MCF 10A (cell line): ENCODE data around the gene BRAF. TPM values are rescaled to one million over a fixed set of nuclear protein-coding genes. Genes with fewer than 3 reads are reported as not detected.

Experiments
- BruUV-seq: library from RNA; stranded (reverse); fragments of 400-500 nt; replicated peaks from 2 replicates; lab custom pipeline; 2021; lab: Mats Ljungman, UMichigan
- CTCF ChIA-PET: fragments of 300-600 bp; sonication (Branson Sonifier 250); formaldehyde crosslinking; extraction: SDS; loops from one replicate; lab custom pipeline; 2021; ENCODE audit warnings: antibody characterized with exemption, inconsistent platforms; lab: Yijun Ruan, JAX
- POLR2A ChIA-PET: fragments of 300-600, 350-650 bp; sonication (Branson Sonifier 250); formaldehyde crosslinking; extraction: SDS; loops from one replicate; lab custom pipeline; 2020; ENCODE audit warnings: antibody characterized with exemption, inconsistent platforms; lab: Yijun Ruan, JAX
- DNase-seq: peaks from one replicate; pipeline ENCODE4 v3.0.0-alpha.2; 2018; ENCODE audit not compliant: unreplicated experiment
- H3K27ac Mint-ChIP-seq: one replicate; pipeline ENCODE4 v1.8.0; 2022; ENCODE audit warnings: mild to moderate bottlenecking, low read depth, mixed read lengths; ENCODE audit not compliant: unreplicated experiment
- H3K27me3 Mint-ChIP-seq: one replicate; pipeline ENCODE4 v1.8.0; 2022; ENCODE audit warnings: mixed read lengths; ENCODE audit not compliant: insufficient read depth, unreplicated experiment
- H3K36me3 Mint-ChIP-seq: one replicate; pipeline ENCODE4 v1.8.0; 2022; ENCODE audit warnings: mild to moderate bottlenecking, moderate library complexity, mixed read lengths; ENCODE audit not compliant: insufficient read depth, unreplicated experiment
- H3K4me1 Mint-ChIP-seq: one replicate; pipeline ENCODE4 v1.8.0; 2022; ENCODE audit warnings: mixed read lengths; ENCODE audit not compliant: insufficient read depth, unreplicated experiment
- H3K4me3 Mint-ChIP-seq: one replicate; pipeline ENCODE4 v1.8.0; 2022; ENCODE audit warnings: mild to moderate bottlenecking, moderate library complexity, mixed read lengths; ENCODE audit not compliant: unreplicated experiment
- H3K9me3 Mint-ChIP-seq: one replicate; pipeline ENCODE4 v1.8.0; 2022; ENCODE audit warnings: mixed read lengths; ENCODE audit not compliant: unreplicated experiment
- CTCF ChIP-seq: fragments of 200-600 bp; IDR thresholded peaks from one replicate; pipeline ENCODE4 v1.8.0; 2022; ENCODE audit warnings: antibody characterized with exemption, mild to moderate bottlenecking; ENCODE audit not compliant: unreplicated experiment
- intact Hi-C: fragments of 100-400 bp; cut with micrococcal nuclease; formaldehyde crosslinking; loops from 2 replicates; pipeline ENCODE4 v1.14.1; 2022
- total RNA-seq: library from RNA; stranded (reverse); gene quantifications from 2 replicates; pipeline ENCODE4 v1.2.3, GENCODE V29; 2022

BRAF gene
- total RNA-seq, 1 experiment from 2014 or later = 33.7 TPM

DNA sequence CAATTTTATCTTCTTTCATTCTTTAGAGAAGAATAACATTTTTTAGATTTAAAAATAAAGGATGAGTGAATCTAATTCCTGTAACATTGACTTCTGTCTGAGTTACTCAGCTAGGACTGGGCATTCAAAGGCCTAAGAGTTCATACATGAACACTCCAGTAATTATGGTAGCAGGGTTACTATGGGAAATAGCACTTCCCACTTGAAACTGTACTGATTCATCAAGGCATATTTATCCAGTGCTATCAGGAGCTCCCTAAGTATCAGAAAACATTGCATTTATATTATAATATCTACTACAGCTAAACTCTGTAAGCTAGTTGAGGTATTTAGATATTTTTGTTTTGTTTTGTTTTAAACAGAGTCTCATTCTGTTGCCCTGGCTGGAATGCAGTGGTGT lies 186.4 kb downstream of the BRAF start:
- no peaks in the 10 kb centered on the region for H3K27me3 Mint-ChIP-seq
- ChIA-PET CTCF (interaction anchor here (0.6 to 0.9 kb wide), 2 partner anchors 245 to 558 kb away, joined by 3 to 4 read pairs; no protein-coding TSS in a partner anchor), POLR2A (no interaction called here)
- H3K36me3 Mint-ChIP-seq = peaks cover 24% of the 10 kb centered on the region
- no TSS peak for BruUV-seq
- no peak overlapping the region for H3K4me3 Mint-ChIP-seq
- no peaks in the 10 kb centered on the region for H3K4me1 Mint-ChIP-seq
- no peak overlapping the region for H3K27ac Mint-ChIP-seq
- no peak for DNase-seq
- no peak for TF ChIP-seq CTCF
- H3K9me3 Mint-ChIP-seq = no peaks in the 10 kb centered on the region
- intact Hi-C loops = no loop called here

- Mint-ChIP-seq H3K4me1 (no peaks in the 10 kb centered on the region), H3K27ac (no peak overlapping the region), H3K27me3 (no peaks in the 10 kb centered on the region), H3K9me3 (no peaks in the 10 kb centered on the region), H3K4me3 (no peak overlapping the region), H3K36me3 (peaks cover 24% of the 10 kb centered on the region)
- no TSS peak for BruUV-seq
- no peak for TF ChIP-seq CTCF
- intact Hi-C loops = no loop called here
- POLR2A ChIA-PET = no interaction called here
- DNase-seq = no peak
- CTCF ChIA-PET = interaction anchor here (0.6 to 1.2 kb wide), 2 partner anchors 8 to 148 kb away, joined by 3 read pairs; no protein-coding TSS in a partner anchor
Measured at GRCh38 chr7:140734729-140735128, 190.0 kb downstream of the BRAF start.

- no peak overlapping the region for H3K27ac Mint-ChIP-seq
Measured at GRCh38 chr7:140734096-140734495, 190.6 kb downstream of the BRAF start.

DNA sequence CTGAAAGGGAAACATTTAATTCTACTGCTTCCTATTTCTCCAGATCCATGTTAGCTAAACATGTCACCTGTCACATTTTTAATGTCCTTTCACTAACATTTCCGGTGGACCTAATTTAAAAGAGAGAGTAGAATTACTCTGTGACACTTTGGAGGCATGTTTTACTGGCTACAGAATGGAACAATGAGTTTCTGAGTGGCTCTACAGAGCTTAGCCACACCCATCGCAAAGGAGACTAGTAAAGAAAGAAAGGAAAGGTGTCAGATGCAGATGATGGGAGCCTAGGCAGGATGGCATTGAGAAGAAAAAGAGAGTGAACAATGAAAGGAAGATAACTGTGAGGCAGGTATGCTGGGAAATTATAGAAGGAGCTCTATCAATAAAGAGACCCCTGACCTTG lies 192.3 kb downstream of the BRAF start:
- ChIA-PET CTCF (interaction anchor here (0.8 kb wide), 1 partner anchor 10 kb away, joined by 3 read pairs; no protein-coding TSS in a partner anchor), POLR2A (interaction anchor here (0.7 kb wide), 1 partner anchor 10 kb away, joined by 3 read pairs; no protein-coding TSS in a partner anchor)
- Mint-ChIP-seq H3K27ac (no peak overlapping the region), H3K9me3 (no peaks in the 10 kb centered on the region), H3K27me3 (no peaks in the 10 kb centered on the region), H3K4me1 (no peaks in the 10 kb centered on the region), H3K36me3 (peaks cover 20% of the 10 kb centered on the region), H3K4me3 (no peak overlapping the region)
- intact Hi-C loops = no loop called here
- DNase-seq = no peak
- TF ChIP-seq CTCF = no peak
- BruUV-seq = no TSS peak

More at GRCh38 chr7:140734096-140734495, 190.6 kb downstream of the BRAF start:
- no TSS peak for BruUV-seq
- TF ChIP-seq CTCF = no peak
- H3K36me3 Mint-ChIP-seq = peaks cover 23% of the 10 kb centered on the region
- POLR2A ChIA-PET = no interaction called here
- H3K4me3 Mint-ChIP-seq = no peak overlapping the region
- H3K27me3 Mint-ChIP-seq = no peaks in the 10 kb centered on the region
- intact Hi-C loops = no loop called here
- no peaks in the 10 kb centered on the region for H3K4me1 Mint-ChIP-seq
- H3K9me3 Mint-ChIP-seq = no peaks in the 10 kb centered on the region
- no peak for DNase-seq
- CTCF ChIA-PET = interaction anchor here (1.0 kb wide), 1 partner anchor 14 kb away, joined by 3 read pairs; no protein-coding TSS in a partner anchor
